Loucy (cell line): ENCODE measurements around the gene PLEKHH2.

ENCODE experiments used
- EZH2phosphoT487 ChIP-seq: fragments of 200-600 bp; IDR thresholded peaks from 2 replicates; pipeline ENCODE4 v1.6.1; 2018; ENCODE audit warnings: antibody characterized with exemption, mild to moderate bottlenecking, moderate library complexity, borderline replicate concordance
- TF ChIP-seq, protein P1 (sequence below): fragments of 200-600 bp; sonication (generic); conservative IDR thresholded peaks from 2 replicates; pipeline ENCODE4 v1.5.1; 2014; ENCODE audit warnings: mild to moderate bottlenecking, antibody characterized with exemption, low read length

DNA sequence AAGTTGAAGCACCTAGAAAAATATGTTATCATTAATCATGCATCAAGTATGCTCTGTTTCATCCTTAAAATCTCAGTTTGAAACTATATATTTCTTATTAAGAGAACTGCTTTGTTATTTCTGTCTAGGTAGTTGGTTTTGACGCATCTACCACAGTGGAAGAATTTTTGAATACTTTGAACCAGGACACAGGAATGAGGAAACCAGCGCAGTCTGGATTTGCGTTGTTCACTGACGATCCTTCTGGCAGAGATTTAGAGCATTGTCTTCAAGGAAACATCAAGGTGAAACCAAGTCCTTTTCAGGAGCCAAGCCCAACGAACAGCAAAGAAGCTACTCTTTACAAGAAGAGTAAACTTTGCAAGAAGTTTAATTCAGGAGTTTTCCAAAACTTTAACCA lies 106.6 kb downstream of the PLEKHH2 start:
- TF ChIP-seq, protein P1, sequence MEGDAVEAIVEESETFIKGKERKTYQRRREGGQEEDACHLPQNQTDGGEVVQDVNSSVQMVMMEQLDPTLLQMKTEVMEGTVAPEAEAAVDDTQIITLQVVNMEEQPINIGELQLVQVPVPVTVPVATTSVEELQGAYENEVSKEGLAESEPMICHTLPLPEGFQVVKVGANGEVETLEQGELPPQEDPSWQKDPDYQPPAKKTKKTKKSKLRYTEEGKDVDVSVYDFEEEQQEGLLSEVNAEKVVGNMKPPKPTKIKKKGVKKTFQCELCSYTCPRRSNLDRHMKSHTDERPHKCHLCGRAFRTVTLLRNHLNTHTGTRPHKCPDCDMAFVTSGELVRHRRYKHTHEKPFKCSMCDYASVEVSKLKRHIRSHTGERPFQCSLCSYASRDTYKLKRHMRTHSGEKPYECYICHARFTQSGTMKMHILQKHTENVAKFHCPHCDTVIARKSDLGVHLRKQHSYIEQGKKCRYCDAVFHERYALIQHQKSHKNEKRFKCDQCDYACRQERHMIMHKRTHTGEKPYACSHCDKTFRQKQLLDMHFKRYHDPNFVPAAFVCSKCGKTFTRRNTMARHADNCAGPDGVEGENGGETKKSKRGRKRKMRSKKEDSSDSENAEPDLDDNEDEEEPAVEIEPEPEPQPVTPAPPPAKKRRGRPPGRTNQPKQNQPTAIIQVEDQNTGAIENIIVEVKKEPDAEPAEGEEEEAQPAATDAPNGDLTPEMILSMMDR = no peak
- no peak for TF ChIP-seq EZH2phosphoT487
